Islet of Langerhans (tissue), 1 donor: ENCODE data around the gene ELAVL3.
A peak's percentile ranks its signal among the peaks of the same experiment; 100 is the strongest.

Experiments
- FAIRE-seq: peaks from one replicate; lab custom pipeline; 2011; peaks lifted over from hg19 to GRCh38; lab: Jason Lieb, UNC

The ELAVL3 gene

GRCh38 chr19:11480715-11481533 lies at the start of gene ELAVL3:
TSS of gene ELAVL3 (minus strand) at chr19:11481046. CDS start at chr19:11480608, 438 bp downstream.
- FAIRE-seq: no peak

- FAIRE-seq: no peak
Observed at GRCh38 chr19:11530432-11530831, 49.6 kb upstream of the ELAVL3 start.

- peak; percentile 41 for FAIRE-seq
Observed at GRCh38 chr19:11528551-11529341, 47.9 kb upstream of the ELAVL3 start, which contains the start of gene ECSIT. TSS of gene ECSIT (minus strand) at chr19:11529134. CDS start at chr19:11519170, 9,964 bp downstream.

- FAIRE-seq: no peak
Observed at GRCh38 chr19:11519138-11519537, 38.3 kb upstream of the ELAVL3 start.

GRCh38 chr19:11513946-11514345 lies 33.1 kb upstream of the ELAVL3 start:
- FAIRE-seq: no peak

- FAIRE-seq: no peak
Observed at GRCh38 chr19:11510444-11510843, 29.6 kb upstream of the ELAVL3 start.

GRCh38 chr19:11507370-11508078 lies 26.7 kb upstream of the ELAVL3 start:
- no peak for FAIRE-seq

- FAIRE-seq: no peak
Observed at GRCh38 chr19:11506967-11507366, 26.1 kb upstream of the ELAVL3 start.

GRCh38 chr19:11506101-11506555 lies 25.3 kb upstream of the ELAVL3 start:
- no peak for FAIRE-seq

GRCh38 chr19:11505504-11506100 lies 24.8 kb upstream of the ELAVL3 start, which contains the start of gene ZNF653:
TSS of gene ZNF653 (minus strand) at chr19:11505839. CDS start at chr19:11505786, 53 bp downstream.
- FAIRE-seq: no peak

GRCh38 chr19:11505032-11505503 lies 24.2 kb upstream of the ELAVL3 start:
- no peak for FAIRE-seq

- no peak for FAIRE-seq
Observed at GRCh38 chr19:11504502-11505031, 23.7 kb upstream of the ELAVL3 start.

- no peak for FAIRE-seq
Observed at GRCh38 chr19:11499890-11500420, 19.1 kb upstream of the ELAVL3 start.

- no peak for FAIRE-seq
Observed at GRCh38 chr19:11499220-11499726, 18.4 kb upstream of the ELAVL3 start.

- FAIRE-seq: no peak
Observed at GRCh38 chr19:11496391-11497163, 15.7 kb upstream of the ELAVL3 start.

- FAIRE-seq: no peak
Observed at GRCh38 chr19:11495885-11496284, 15.0 kb upstream of the ELAVL3 start.

GRCh38 chr19:11495481-11495880 lies 14.6 kb upstream of the ELAVL3 start:
- FAIRE-seq: no peak

GRCh38 chr19:11494634-11495285 lies 13.9 kb upstream of the ELAVL3 start:
- FAIRE-seq: no peak

GRCh38 chr19:11489378-11489777 lies 8.5 kb upstream of the ELAVL3 start:
- FAIRE-seq: no peak
